Stimulated activated CD4-positive, alpha-beta T cell treated with anti-CD3 and anti-CD28 coated beads, Interleukin-4, amount 100 ng/mL, for 4 hours (primary cell): Measurements from ENCODE around the gene DNMT3B.
"Not testable (repeated sequence)": the region's sequence is repeated elsewhere in the genome, so short reads cannot be mapped to it uniquely, and the experiment has no call there.

ENCODE experiments used
- DNase-seq, 2 experiments: peaks; one replicate each; pipeline ENCODE4 v3.0.0-alpha.2; 2020

Gene DNMT3B

DNA sequence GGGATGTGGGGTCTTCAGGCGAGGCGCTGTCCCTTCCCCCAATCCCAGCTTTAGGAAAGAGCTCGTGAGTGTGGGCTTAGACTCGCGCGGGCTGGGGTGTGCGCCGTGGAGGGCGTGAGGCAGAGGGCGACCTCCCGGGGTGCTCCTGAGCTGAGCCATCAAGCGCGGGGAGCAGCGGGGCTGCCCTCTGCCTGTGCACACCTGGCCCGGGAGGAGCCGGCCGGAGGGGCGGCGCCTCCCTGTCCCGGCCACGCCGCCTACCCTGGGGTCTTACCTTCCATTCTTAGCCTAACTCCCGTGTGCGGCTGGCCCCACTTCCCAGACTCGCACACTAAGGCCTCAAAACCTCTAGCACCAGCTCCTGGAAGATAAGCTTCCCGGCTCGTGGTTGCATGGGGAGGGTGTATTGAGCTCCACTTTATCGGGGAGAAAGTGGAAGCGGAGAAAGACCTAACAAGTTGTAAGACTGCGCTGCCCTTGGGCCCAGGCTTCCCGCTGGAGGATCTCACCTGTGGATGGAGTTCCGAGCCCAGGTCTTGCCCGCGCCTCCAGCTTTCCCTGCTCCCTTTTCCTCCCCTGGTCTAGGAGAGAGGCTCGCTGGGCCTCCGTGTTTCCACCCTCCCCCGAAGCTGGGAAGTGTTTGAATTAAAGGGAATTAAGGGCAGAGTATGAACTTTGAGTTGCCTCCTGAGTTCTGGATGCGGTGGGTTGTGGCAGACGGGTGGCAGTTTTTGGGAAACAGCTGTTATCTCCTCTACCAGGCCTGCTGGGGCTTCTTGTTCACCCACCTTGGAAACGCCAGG, 1.2 kb downstream of the DNMT3B start:
- DNase-seq, result no peak

- DNase-seq, result no peak
Measured at GRCh38 chr20:32764005-32764960, 2.1 kb downstream of the DNMT3B start.

GRCh38 chr20:32765230-32765875, 3.2 kb downstream of the DNMT3B start:
- not testable (repeated sequence) for DNase-seq

- DNase-seq, result no peak
Measured at GRCh38 chr20:32767418-32768198, 5.4 kb downstream of the DNMT3B start.

- DNase-seq, result no peak
Measured at GRCh38 chr20:32772046-32772445, 9.9 kb downstream of the DNMT3B start.

DNA sequence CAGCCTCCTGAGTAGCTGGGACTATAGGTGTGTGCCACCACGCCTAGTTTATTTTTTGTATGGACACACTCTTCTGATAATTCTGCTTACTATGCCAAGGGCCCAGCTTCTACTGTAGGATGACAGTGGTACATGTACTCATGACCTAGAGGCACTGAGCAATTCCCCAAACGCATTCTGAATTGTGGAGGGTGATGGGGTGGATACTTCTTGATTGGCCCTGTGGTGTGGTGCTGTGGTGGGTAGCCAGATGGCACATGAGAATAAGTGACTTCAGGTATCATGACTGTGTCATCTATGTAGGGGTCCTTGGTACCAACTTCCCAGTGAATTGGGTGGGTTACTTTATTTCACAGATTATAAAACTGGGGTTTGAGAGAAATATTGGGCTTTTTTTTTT, 11.0 kb downstream of the DNMT3B start:
- no peak for DNase-seq

DNA sequence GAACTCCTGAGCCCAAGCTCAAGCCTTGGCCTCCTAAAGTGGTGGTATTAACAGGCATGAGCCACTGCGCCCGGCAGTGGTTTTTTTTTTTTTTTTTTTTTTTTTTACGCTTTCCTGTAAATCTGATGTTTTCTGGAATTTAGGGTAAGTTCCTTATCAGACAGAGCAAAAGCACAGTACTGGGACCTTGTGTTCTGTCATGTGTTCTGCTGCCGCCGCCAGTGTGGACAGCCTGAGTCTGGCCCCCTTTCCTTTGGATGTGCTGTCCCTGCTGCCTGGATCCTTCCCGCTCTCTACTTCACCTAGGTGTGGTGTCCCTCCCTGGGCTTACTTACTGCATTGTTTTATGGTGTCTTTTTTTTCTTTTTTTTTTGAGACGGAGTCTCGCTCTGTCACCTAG, 11.7 kb downstream of the DNMT3B start:
- no peak for DNase-seq

GRCh38 chr20:32775336-32775991, 13.3 kb downstream of the DNMT3B start:
- DNase-seq, result no peak

DNA sequence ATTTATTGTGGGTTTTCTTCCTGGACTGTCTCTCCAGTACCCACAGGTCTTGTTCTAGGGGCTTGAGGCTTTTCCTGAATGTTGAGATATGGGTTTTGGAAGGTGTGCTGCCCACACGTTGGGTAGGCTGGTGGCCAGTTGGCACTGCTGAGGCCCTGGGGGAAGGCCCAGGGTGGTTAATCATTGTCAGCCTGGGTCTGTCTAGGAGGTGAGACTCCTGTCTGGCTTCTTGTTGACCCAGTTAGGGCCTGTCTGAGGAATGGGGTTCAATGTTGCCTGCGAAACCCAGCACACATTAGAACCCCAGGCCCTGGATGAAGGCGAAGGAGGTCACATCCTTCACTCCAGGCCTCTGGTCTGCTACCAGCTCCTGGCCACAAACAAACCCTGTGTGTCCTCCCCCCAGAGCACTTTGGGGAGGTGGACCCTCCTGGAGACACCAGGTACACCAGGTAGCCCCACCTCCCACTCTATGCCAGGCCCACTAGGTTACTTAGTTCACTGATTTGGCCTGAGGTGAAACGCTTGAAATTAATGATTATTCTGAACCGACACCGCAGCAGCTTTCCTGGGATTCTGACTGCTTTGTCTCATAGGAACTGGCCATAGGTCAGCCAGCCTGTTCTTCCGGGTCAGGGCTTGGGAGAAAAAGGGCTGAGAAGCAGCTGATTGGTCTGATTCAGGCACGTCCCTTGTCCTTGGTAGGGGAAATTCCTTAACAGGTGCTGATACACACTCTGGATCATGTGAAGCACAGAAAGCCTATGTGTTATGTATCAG, 15.2 kb downstream of the DNMT3B start:
- no peak for DNase-seq

GRCh38 chr20:32779500-32780211, 17.5 kb downstream of the DNMT3B start:
- no peak for DNase-seq

DNA sequence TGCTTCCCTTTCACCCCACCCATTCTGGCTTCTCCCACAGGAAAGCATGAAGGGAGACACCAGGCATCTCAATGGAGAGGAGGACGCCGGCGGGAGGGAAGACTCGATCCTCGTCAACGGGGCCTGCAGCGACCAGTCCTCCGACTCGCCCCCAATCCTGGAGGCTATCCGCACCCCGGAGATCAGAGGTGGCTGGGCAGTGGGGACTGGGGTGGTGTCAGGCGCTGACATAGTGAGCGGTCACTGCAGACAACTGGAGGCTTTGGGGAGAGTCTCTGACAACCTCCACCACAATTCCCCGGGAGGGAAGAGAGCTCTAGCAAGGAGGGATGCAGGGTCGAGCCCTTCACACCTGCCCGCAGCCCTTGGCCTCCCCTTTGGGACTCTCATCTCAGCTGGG, 18.1 kb downstream of the DNMT3B start:
- no peak for DNase-seq

- DNase-seq, result no peak
Measured at GRCh38 chr20:32780749-32781655, 18.8 kb downstream of the DNMT3B start.

DNA sequence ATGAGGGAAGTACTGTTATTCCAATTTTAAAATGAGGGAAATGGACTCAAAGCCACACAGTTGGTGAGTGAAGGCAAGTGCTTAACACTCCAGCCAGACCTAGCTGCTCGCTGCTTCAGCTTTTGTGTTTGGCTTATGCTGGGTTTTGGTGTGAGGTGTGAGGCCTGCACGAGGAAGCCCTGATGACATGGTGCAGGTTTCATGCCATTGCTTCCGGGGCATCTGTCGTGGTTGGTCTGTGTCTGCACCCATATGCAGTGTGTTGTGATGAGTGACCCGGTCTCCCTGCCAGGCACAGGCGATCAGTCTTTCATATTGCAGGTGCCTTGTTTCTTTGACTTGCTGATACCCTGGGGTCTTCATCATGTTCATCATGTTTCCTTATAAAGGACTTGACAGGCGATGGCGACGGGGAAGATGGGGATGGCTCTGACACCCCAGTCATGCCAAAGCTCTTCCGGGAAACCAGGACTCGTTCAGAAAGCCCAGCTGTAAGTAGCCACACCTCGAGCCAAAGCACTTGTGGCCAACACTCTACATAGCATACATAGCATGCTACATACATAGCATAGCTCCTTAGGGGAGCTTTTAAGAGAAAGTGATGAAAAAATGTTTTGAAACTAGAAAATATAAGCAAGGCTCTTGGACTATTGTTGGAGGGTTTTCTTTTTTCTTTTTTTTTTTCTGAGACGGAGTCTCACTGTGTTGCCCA, 22.3 kb downstream of the DNMT3B start:
- no peak for DNase-seq

GRCh38 chr20:32786059-32786760, 24.0 kb downstream of the DNMT3B start:
- no peak for DNase-seq

DNA sequence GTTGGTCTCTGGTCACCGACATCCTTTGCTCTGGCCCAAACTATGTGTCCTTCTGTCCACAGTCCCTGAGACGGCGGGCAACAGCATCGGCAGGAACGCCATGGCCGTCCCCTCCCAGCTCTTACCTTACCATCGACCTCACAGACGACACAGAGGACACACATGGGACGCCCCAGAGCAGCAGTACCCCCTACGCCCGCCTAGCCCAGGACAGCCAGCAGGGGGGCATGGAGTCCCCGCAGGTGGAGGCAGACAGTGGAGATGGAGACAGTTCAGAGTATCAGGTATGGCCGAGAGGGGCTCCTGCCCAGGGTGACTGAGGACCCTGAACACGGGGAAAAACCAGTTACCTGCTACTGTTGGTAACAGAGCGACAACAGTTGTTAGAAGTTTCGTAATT, 25.0 kb downstream of the DNMT3B start:
- no peak for DNase-seq

- peak; percentile 58 to 66 for DNase-seq
Measured at GRCh38 chr20:32789896-32790750, 27.9 kb downstream of the DNMT3B start.

GRCh38 chr20:32790751-32791057, 28.5 kb downstream of the DNMT3B start:
- DNase-seq, result no peak
